ENCODE data around the gene CERS4. TPM values are rescaled to one million over a fixed set of nuclear protein-coding genes. Genes with fewer than 3 reads are reported as not detected.
"Not testable (repeated sequence)": the region's sequence is repeated elsewhere in the genome, so short reads cannot be mapped to it uniquely, and the experiment has no call there.

The CERS4 gene
- total RNA-seq, 2 experiments from 2014 or later, result 20.3 to 28.2 TPM

- H3K4me3 Mint-ChIP-seq, result no peak overlapping the region
- ATAC-seq (no peak), DNase-seq (no peak)
- no peaks in the 10 kb centered on the region for H3K9me3 Mint-ChIP-seq (ENCODE audit: low read depth)
- CTCF ChIA-PET, result interaction anchor here (0.7 to 2.9 kb wide), 7 partner anchors 84 to 893 kb away, joined by 3 to 26 read pairs (median 5); partner anchors contain the start of gene TIMM44
- peaks cover 6% of the 10 kb centered on the region for H3K4me1 Mint-ChIP-seq
- no peaks in the 10 kb centered on the region for H3K27me3 Mint-ChIP-seq
- no peak overlapping the region for H3K27ac Mint-ChIP-seq
- peaks cover 2% of the 10 kb centered on the region for H3K36me3 Mint-ChIP-seq
Observed at GRCh38 chr19:8253678-8254077, 44.5 kb downstream of the CERS4 start.

DNA sequence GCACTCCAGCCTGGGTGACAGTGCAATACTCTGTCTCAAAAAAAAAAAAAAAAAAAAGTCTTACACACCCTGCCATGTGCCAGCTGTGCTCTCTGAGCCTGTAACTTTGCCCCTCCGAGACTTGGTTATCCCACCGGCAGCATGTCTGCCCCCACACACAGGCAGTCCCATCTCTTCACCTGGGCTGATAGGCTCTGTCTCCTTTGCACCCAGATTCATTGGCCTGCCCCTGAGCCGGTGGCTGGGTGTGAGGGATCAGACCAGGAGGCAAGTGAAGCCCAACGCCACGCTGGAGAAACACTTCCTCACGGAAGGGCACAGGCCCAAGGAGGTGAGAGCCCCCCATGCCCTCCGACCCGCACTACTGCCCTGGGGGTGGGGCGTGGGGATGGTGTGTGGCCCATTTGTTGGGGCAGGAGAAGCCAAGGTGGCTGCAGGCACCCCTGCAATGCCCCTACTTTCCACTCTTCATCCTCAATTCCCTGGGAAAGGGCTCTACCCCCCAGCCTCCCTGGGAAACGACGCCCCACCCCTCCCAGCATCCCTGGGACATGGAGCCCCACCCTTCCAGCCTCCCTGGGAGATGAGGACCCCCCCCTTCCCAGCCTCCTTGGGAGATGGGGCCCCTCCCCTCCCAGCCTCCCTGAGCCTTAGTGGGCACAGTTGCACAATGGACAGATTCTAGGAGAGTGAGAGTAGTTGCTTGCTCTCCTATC is 45.3 kb downstream of the CERS4 start:
- CTCF ChIA-PET, result interaction anchor here (1.0 to 2.9 kb wide), 3 partner anchors 11 to 310 kb away, joined by 4 to 26 read pairs (median 9); partner anchors contain the start of gene TIMM44
- H3K36me3 Mint-ChIP-seq, result no peaks in the 10 kb centered on the region
- no peaks in the 10 kb centered on the region for H3K27me3 Mint-ChIP-seq
- ATAC-seq, result no peak
- peaks cover 7% of the 10 kb centered on the region for H3K4me1 Mint-ChIP-seq
- no peaks in the 10 kb centered on the region for H3K9me3 Mint-ChIP-seq (ENCODE audit: low read depth)
- no peak overlapping the region for H3K4me3 Mint-ChIP-seq
- DNase-seq, result no peak
- no peak overlapping the region for H3K27ac Mint-ChIP-seq

DNA sequence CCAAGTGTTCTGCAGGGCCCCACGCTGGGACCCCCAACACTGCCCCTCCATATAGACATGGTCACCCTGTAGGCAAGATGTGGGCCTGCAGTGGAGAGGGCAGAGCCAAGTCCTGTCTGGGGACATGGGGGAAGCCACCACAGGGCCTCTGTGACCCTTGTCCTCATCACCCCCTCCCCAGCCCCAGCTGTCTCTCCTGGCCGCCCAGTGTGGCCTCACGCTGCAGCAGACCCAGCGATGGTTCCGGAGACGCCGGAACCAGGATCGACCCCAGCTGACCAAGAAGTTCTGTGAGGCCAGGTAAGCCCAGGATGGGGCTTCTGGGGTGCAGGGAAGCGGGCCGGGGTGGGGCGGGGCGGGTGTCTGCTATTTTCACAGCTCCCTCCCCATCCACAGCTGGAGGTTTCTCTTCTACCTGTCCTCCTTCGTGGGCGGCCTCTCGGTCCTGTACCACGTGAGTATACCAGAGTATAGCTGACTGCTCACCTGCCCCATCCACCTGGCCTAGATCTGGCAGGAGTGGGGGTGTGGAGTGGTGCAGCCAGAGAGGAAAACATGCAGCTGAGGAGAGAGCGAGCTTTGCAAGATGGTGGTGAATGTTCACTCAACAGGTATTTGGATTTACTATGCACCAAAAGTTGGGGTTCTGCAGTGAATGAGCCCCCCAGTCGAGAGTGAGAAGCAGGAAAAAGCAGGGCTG is 46.4 kb downstream of the CERS4 start:
- ATAC-seq, result no peak
- Mint-ChIP-seq H3K27me3 (no peaks in the 10 kb centered on the region), H3K4me1 (peaks cover 13% of the 10 kb centered on the region), H3K36me3 (no peaks in the 10 kb centered on the region), H3K9me3 (ENCODE audit: low read depth) (no peaks in the 10 kb centered on the region), H3K27ac (no peak overlapping the region), H3K4me3 (no peak overlapping the region)
- DNase-seq, result no peak
- CTCF ChIA-PET, result interaction anchor here (0.9 to 1.2 kb wide), 3 partner anchors 12 to 312 kb away, joined by 3 to 4 read pairs (median 3); partner anchors contain the start of gene TIMM44

DNA sequence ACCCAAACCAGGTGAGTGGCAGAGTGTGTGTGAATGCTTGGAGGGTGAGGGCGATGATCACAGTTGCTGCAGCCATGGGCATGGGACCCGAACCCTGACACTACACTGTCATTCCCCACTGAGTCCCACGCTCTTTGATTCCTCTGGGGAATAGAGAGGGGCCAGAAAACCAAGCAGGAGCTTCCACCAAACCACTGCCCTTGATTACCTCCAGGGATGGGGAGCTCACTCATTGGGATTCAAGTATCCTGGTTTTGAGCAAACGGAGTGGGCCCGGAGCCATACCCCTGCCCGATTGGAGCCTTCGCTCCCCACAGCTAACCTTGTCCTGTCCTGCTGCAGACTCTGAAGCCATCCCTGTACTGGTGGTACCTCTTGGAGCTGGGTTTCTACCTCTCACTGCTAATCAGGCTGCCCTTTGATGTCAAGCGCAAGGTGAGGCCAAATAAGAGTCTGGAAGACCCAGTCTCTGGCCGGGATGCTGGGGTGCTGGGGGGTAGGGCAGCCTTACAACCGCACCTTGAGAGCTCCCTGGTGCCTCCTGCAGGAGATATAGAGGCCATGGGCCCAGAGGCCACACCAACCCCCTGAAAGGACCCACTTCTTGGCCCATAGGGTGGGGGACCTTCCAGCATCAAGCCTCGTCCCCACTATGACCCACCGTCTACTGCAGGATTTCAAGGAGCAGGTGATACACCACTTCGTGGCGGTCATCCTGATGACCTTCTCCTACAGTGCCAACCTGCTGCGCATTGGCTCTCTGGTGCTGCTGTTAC is 47.3 kb downstream of the CERS4 start:
- Mint-ChIP-seq H3K27me3 (no peaks in the 10 kb centered on the region), H3K36me3 (no peaks in the 10 kb centered on the region), H3K27ac (peak overlapping the region; percentile 24), H3K9me3 (ENCODE audit: low read depth) (no peaks in the 10 kb centered on the region), H3K4me3 (no peak overlapping the region), H3K4me1 (peaks cover 13% of the 10 kb centered on the region)
- ATAC-seq (no peak), DNase-seq (no peak)
- CTCF ChIA-PET, result interaction anchor here (1.2 to 1.5 kb wide), 2 partner anchors 98 to 313 kb away, joined by 3 to 6 read pairs; partner anchors contain the start of gene TIMM44

GRCh38 chr19:8257052-8257443 is 47.9 kb downstream of the CERS4 start:
- no peak overlapping the region for H3K27ac Mint-ChIP-seq
- CTCF ChIA-PET, result interaction anchor here (1.5 kb wide), 1 partner anchor 98 kb away, joined by 6 read pairs; no protein-coding TSS in a partner anchor

DNA sequence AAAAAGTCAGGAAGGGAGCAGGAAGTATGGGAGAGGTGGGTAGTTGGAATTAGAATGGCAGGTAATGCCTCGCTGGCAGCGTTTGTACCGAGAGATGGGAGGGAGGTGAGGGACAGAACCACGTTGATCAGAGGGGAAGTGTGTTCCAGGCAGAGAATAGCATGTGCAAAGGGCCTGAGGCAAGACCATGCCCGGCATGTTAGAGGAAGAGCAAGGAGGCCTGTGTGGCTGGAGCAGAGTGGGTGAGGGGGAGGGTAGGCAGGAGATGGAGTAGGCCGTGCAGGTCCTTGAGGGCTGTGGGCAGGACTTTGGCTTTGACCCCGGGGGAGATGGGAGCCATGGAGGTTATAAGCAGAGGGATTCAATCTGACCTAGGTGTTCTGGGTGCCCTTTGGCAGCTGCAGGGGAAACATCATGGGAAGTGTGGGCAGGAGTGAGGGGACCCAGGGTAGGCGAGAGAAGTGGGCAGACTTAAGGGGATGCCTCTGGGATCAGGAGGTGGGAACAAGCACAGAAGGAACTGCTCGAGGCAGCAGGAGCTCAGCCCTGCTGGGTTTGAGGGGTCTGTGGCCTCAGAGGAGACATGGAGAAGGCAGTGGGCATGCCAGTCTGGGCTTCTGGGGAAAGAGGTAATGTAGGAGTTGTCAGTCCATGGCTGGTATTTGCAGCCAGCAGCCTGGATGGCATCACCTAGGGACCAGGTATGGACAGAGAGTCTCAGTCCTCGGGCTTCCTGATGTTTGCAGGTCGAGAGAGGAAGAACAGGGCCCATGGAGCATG is 50.2 kb downstream of the CERS4 start:
- CTCF ChIA-PET, result no interaction called here
- peak overlapping the region; percentile 39 for H3K27ac Mint-ChIP-seq
- H3K9me3 Mint-ChIP-seq (ENCODE audit: low read depth), result no peaks in the 10 kb centered on the region
- H3K36me3 Mint-ChIP-seq, result no peaks in the 10 kb centered on the region
- DNase-seq, result no peak
- no peak overlapping the region for H3K4me3 Mint-ChIP-seq
- peaks cover 13% of the 10 kb centered on the region for H3K4me1 Mint-ChIP-seq
- ATAC-seq, result no peak
- H3K27me3 Mint-ChIP-seq, result no peaks in the 10 kb centered on the region

More at GRCh38 chr19:8257052-8257443, 47.9 kb downstream of the CERS4 start:
- DNase-seq (no peak), ATAC-seq (no peak)
- Mint-ChIP-seq H3K9me3 (ENCODE audit: low read depth) (no peaks in the 10 kb centered on the region), H3K36me3 (no peaks in the 10 kb centered on the region), H3K27me3 (no peaks in the 10 kb centered on the region), H3K4me1 (peaks cover 13% of the 10 kb centered on the region), H3K4me3 (no peak overlapping the region)

GRCh38 chr19:8259922-8260247 is 50.7 kb downstream of the CERS4 start:
- peak overlapping the region; percentile 39 for H3K27ac Mint-ChIP-seq
- H3K4me1 Mint-ChIP-seq, result peaks cover 13% of the 10 kb centered on the region
- DNase-seq (no peak), ATAC-seq (no peak)
- no peaks in the 10 kb centered on the region for H3K36me3 Mint-ChIP-seq
- CTCF ChIA-PET, result interaction anchor here (0.8 kb wide), 1 partner anchor 101 kb away, joined by 3 read pairs; no protein-coding TSS in a partner anchor
- H3K27me3 Mint-ChIP-seq, result no peaks in the 10 kb centered on the region
- no peak overlapping the region for H3K4me3 Mint-ChIP-seq
- H3K9me3 Mint-ChIP-seq (ENCODE audit: low read depth), result no peaks in the 10 kb centered on the region

- H3K4me1 Mint-ChIP-seq, result peaks cover 15% of the 10 kb centered on the region
- no peaks in the 10 kb centered on the region for H3K9me3 Mint-ChIP-seq (ENCODE audit: low read depth)
- H3K4me3 Mint-ChIP-seq, result no peak overlapping the region
- DNase-seq (no peak), ATAC-seq (no peak)
- peaks cover 6% of the 10 kb centered on the region for H3K36me3 Mint-ChIP-seq
- no peak overlapping the region for H3K27ac Mint-ChIP-seq
- H3K27me3 Mint-ChIP-seq, result no peaks in the 10 kb centered on the region
- CTCF ChIA-PET, result interaction anchor here (0.6 to 1.1 kb wide), 3 partner anchors 21 to 325 kb away, joined by 3 to 4 read pairs (median 3); no protein-coding TSS in a partner anchor
Observed at GRCh38 chr19:8261347-8261746, 52.2 kb downstream of the CERS4 start.

GRCh38 chr19:8261881-8262280 is 52.7 kb downstream of the CERS4 start:
- DNase-seq (no peak), ATAC-seq (no peak)
- no peak overlapping the region for H3K27ac Mint-ChIP-seq
- H3K36me3 Mint-ChIP-seq, result peaks cover 6% of the 10 kb centered on the region
- peaks cover 15% of the 10 kb centered on the region for H3K4me1 Mint-ChIP-seq
- no peaks in the 10 kb centered on the region for H3K27me3 Mint-ChIP-seq
- H3K4me3 Mint-ChIP-seq, result no peak overlapping the region
- H3K9me3 Mint-ChIP-seq (ENCODE audit: low read depth), result no peaks in the 10 kb centered on the region
- CTCF ChIA-PET, result interaction anchor here (0.6 to 1.1 kb wide), 3 partner anchors 21 to 324 kb away, joined by 3 to 4 read pairs (median 3); no protein-coding TSS in a partner anchor

GRCh38 chr19:8262431-8262830 is 53.3 kb downstream of the CERS4 start:
- Mint-ChIP-seq H3K4me1 (peaks cover 11% of the 10 kb centered on the region), H3K27ac (no peak overlapping the region), H3K9me3 (ENCODE audit: low read depth) (no peaks in the 10 kb centered on the region), H3K4me3 (no peak overlapping the region), H3K27me3 (no peaks in the 10 kb centered on the region), H3K36me3 (peaks cover 6% of the 10 kb centered on the region)
- CTCF ChIA-PET, result interaction anchor here (0.6 kb wide), 1 partner anchor 259 kb away, joined by 3 read pairs; no protein-coding TSS in a partner anchor
- DNase-seq (no peak), ATAC-seq (no peak)

- CTCF ChIA-PET, result interaction anchor here (1.4 kb wide), 1 partner anchor 106 kb away, joined by 6 read pairs; no protein-coding TSS in a partner anchor
- not testable (repeated sequence) for H3K9me3 Mint-ChIP-seq (ENCODE audit: low read depth); H3K27ac Mint-ChIP-seq; H3K36me3 Mint-ChIP-seq; H3K27me3 Mint-ChIP-seq; H3K4me3 Mint-ChIP-seq; ATAC-seq
- DNase-seq, result peak; percentile 8
- peaks cover 16% of the 10 kb centered on the region for H3K4me1 Mint-ChIP-seq
Observed at GRCh38 chr19:8264248-8264647, 55.1 kb downstream of the CERS4 start.

DNA sequence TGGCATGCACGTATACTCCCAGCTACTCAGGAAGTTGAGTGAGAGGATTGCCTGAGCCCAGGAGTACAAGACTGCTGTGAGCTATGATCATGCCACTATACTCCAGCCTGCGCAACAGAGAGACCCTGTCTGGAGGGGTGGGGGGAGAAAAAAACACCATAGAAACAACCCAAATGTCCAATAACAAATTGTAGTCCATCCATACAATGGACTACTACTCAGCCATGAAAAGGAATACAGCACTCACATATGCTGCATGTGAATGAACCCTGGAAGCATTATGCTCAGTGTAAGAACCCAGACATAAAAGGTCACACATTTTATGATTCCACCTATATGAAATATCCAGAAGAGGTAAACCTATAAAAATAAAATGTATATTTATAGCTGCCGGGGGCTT is 56.7 kb downstream of the CERS4 start:
- Mint-ChIP-seq H3K27me3 (no peaks in the 10 kb centered on the region), H3K4me3 (no peak overlapping the region), H3K36me3 (peaks cover 6% of the 10 kb centered on the region), H3K4me1 (peaks cover 18% of the 10 kb centered on the region), H3K27ac (no peak overlapping the region), H3K9me3 (ENCODE audit: low read depth) (no peaks in the 10 kb centered on the region)
- ATAC-seq (no peak), DNase-seq (no peak)
- CTCF ChIA-PET, result interaction anchor here (1.0 kb wide), 1 partner anchor 55 kb away, joined by 4 read pairs; the partner anchor contains the start of gene NDUFA7
